Spleen (tissue), 7 donors: Measurements from ENCODE around the gene OR1A1.
"Not testable (repeated sequence)": the region's sequence is repeated elsewhere in the genome, so short reads cannot be mapped to it uniquely, and the experiment has no call there.

Experiments used
- POLR2A ChIP-seq, 3 donors: fragments of 450-650 bp; IDR thresholded peaks; one replicate each; pipeline ENCODE4 v1.5.1; 2017; ENCODE audit warnings: antibody characterized with exemption in 3 of 3, mild to moderate bottlenecking in 1 of 3
- TF ChIP-seq, protein P1 (sequence below), 11 experiments: fragments of 200-600 bp in 7 of 11; fragments of 450-650 bp in 4 of 11; sonication (generic) in 4 of 11; IDR thresholded peaks in 8 of 11; conservative IDR thresholded peaks in 3 of 11; 1 replicate in 7 of 11; 2 replicates in 4 of 11; pipeline versions ENCODE4 v1.4.0 to v1.8.0; 2016 to 2021; ENCODE audit warnings: antibody characterized with exemption in 11 of 11, inconsistent platforms in 4 of 11, mild to moderate bottlenecking in 1 of 11
- donor health status: DM: no; HTN: no; CAD: no; lungs with moderate emphysema.
- donor health status: DM: no; HTN: no; CAD: no.
- donor health status: DM: no; HTN: no; CAD: no.

DNA sequence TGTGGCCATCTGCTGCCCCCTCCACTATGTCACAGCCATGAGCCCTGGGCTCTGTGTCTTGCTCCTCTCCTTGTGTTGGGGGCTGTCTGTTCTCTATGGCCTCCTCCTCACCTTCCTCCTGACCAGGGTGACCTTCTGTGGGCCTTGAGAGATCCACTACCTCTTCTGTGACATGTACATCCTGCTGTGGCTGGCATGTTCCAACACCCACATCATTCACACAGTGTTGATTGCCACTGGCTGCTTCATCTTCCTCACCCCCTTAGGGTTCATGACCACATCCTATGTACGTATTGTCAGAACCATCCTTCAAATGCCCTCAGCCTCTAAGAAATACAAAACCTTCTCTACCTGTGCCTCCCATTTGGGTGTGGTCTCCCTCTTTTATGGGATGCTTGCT is 33.6 kb downstream of the OR1A1 start:
- TF ChIP-seq, protein P1, sequence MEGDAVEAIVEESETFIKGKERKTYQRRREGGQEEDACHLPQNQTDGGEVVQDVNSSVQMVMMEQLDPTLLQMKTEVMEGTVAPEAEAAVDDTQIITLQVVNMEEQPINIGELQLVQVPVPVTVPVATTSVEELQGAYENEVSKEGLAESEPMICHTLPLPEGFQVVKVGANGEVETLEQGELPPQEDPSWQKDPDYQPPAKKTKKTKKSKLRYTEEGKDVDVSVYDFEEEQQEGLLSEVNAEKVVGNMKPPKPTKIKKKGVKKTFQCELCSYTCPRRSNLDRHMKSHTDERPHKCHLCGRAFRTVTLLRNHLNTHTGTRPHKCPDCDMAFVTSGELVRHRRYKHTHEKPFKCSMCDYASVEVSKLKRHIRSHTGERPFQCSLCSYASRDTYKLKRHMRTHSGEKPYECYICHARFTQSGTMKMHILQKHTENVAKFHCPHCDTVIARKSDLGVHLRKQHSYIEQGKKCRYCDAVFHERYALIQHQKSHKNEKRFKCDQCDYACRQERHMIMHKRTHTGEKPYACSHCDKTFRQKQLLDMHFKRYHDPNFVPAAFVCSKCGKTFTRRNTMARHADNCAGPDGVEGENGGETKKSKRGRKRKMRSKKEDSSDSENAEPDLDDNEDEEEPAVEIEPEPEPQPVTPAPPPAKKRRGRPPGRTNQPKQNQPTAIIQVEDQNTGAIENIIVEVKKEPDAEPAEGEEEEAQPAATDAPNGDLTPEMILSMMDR (IDR thresholded peaks at IDR 0.05 in 8 of 11, conservative IDR thresholded peaks at IDR 0.05 in 3 of 11), result not testable (repeated sequence)
- not testable (repeated sequence) for TF ChIP-seq POLR2A (IDR thresholded peaks at IDR 0.05)
